Endometrium (tissue), 2 donors: ENCODE results near the gene PRMT7.

ENCODE experiments used
- FAIRE-seq: peaks from 2 replicates; lab custom pipeline; 2012; peaks lifted over from hg19 to GRCh38; lab: Jason Lieb, UNC
- donor health status: control.
- donor health status: control.

Gene PRMT7

GRCh38 chr16:68306633-68307032 lies 4.2 kb upstream of the PRMT7 start:
- FAIRE-seq, result no peak

GRCh38 chr16:68309799-68310198 lies 1.0 kb upstream of the PRMT7 start:
- no peak for FAIRE-seq

GRCh38 chr16:68310437-68310773 lies 414 bp upstream of the PRMT7 start:
- FAIRE-seq, result no peak

- FAIRE-seq, result no peak
Observed at GRCh38 chr16:68313116-68313515, 2.3 kb downstream of the PRMT7 start.

- no peak for FAIRE-seq
Observed at GRCh38 chr16:68319185-68319908, 8.5 kb downstream of the PRMT7 start.

- no peak for FAIRE-seq
Observed at GRCh38 chr16:68324336-68324735, 13.5 kb downstream of the PRMT7 start.

GRCh38 chr16:68324780-68325357 lies 14.1 kb downstream of the PRMT7 start:
- FAIRE-seq, result no peak

GRCh38 chr16:68328151-68328859 lies 17.5 kb downstream of the PRMT7 start:
- no peak for FAIRE-seq

- no peak for FAIRE-seq
Observed at GRCh38 chr16:68328860-68329390, 18.1 kb downstream of the PRMT7 start.

GRCh38 chr16:68331879-68332410 lies 21.1 kb downstream of the PRMT7 start:
- FAIRE-seq, result no peak

GRCh38 chr16:68332411-68333121 lies 21.7 kb downstream of the PRMT7 start:
- no peak for FAIRE-seq

- no peak for FAIRE-seq
Observed at GRCh38 chr16:68335175-68335574, 24.4 kb downstream of the PRMT7 start.

GRCh38 chr16:68338326-68339119 lies 27.7 kb downstream of the PRMT7 start:
- FAIRE-seq, result no peak

- no peak for FAIRE-seq
Observed at GRCh38 chr16:68339214-68339613, 28.4 kb downstream of the PRMT7 start.

GRCh38 chr16:68342620-68343019 lies 31.8 kb downstream of the PRMT7 start:
- FAIRE-seq, result no peak

- FAIRE-seq, result no peak
Observed at GRCh38 chr16:68343137-68343536, 32.3 kb downstream of the PRMT7 start.

- no peak for FAIRE-seq
Observed at GRCh38 chr16:68344252-68344651, 33.4 kb downstream of the PRMT7 start.

- FAIRE-seq, result no peak
Observed at GRCh38 chr16:68345351-68345810, 34.6 kb downstream of the PRMT7 start.

- FAIRE-seq, result no peak
Observed at GRCh38 chr16:68345958-68346635, 35.3 kb downstream of the PRMT7 start.

GRCh38 chr16:68346892-68347480 lies 36.2 kb downstream of the PRMT7 start:
- FAIRE-seq, result no peak
